ENCODE measurements around the gene RASGEF1C. TPM values are rescaled to one million over a fixed set of nuclear protein-coding genes. Genes with fewer than 3 reads are reported as not detected.

Gene RASGEF1C
- total RNA-seq, 2 experiments from 2014 or later: not detected

- POLR2A ChIA-PET: no interaction called here
- Histone ChIP-seq H3K9me3 (ENCODE audit: control insufficient read depth in 1 of 2, insufficient read depth in 1 of 2, low read length in 2 of 2) (peaks cover 0 to 15% of the 10 kb centered on the region in 2 experiments), H3K4me3 (ENCODE audit: low read length) (no peak overlapping the region), H3K36me3 (ENCODE audit: insufficient read depth, low read length) (no peaks in the 10 kb centered on the region), H3K27ac (ENCODE audit: low read depth in 1 of 2, low read length in 2 of 2) (no peak overlapping the region), H3K27me3 (ENCODE audit: control insufficient read depth in 1 of 2, insufficient read depth in 2 of 2, low read length in 2 of 2) (peaks cover 0 to 4% of the 10 kb centered on the region in 2 experiments), H3K4me1 (ENCODE audit: insufficient read depth, low read length) (no peaks in the 10 kb centered on the region)
- no peak for DNase-seq
- H3K9me3 Mint-ChIP-seq: peaks cover 5% of the 10 kb centered on the region
- ATAC-seq (ENCODE audit: poor library complexity): no peak
- no peaks in the 10 kb centered on the region for H3K36me3 Mint-ChIP-seq (ENCODE audit: low read depth)
- no peak overlapping the region for H3K4me3 Mint-ChIP-seq
- no peaks in the 10 kb centered on the region for H3K4me1 Mint-ChIP-seq (ENCODE audit: low read depth)
- TF ChIP-seq CTCF (IDR thresholded peaks at IDR 0.05): no peak
- H3K27ac Mint-ChIP-seq: no peak overlapping the region
- intact Hi-C loops (cut with DNase I, micrococcal nuclease): no loop called here
- CTCF ChIA-PET: no interaction called here
- peaks cover 35% of the 10 kb centered on the region for H3K27me3 Mint-ChIP-seq
Observed at GRCh38 chr5:180162304-180162661, 46.7 kb downstream of the RASGEF1C start.

GRCh38 chr5:180161420-180162303 lies 47.3 kb downstream of the RASGEF1C start:
- DNase-seq (peak in 1 of 14 experiments; percentile 20), ATAC-seq (ENCODE audit: poor library complexity) (no peak)
- Mint-ChIP-seq H3K36me3 (ENCODE audit: low read depth) (no peaks in the 10 kb centered on the region), H3K27ac (no peak overlapping the region), H3K4me3 (no peak overlapping the region), H3K4me1 (ENCODE audit: low read depth) (no peaks in the 10 kb centered on the region), H3K27me3 (peaks cover 30% of the 10 kb centered on the region), H3K9me3 (peaks cover 5% of the 10 kb centered on the region)
- Histone ChIP-seq H3K36me3 (ENCODE audit: insufficient read depth, low read length) (no peaks in the 10 kb centered on the region), H3K27me3 (ENCODE audit: control insufficient read depth in 1 of 2, insufficient read depth in 2 of 2, low read length in 2 of 2) (peaks cover 0 to 3% of the 10 kb centered on the region in 2 experiments), H3K27ac (ENCODE audit: low read depth in 1 of 2, low read length in 2 of 2) (no peak overlapping the region), H3K4me3 (ENCODE audit: low read length) (no peak overlapping the region), H3K4me1 (ENCODE audit: insufficient read depth, low read length) (no peaks in the 10 kb centered on the region), H3K9me3 (ENCODE audit: control insufficient read depth in 1 of 2, insufficient read depth in 1 of 2, low read length in 2 of 2) (peaks cover 0 to 15% of the 10 kb centered on the region in 2 experiments)
- intact Hi-C loops (cut with DNase I, micrococcal nuclease): no loop called here
- ChIA-PET CTCF (no interaction called here), POLR2A (no interaction called here)
- no peak for TF ChIP-seq CTCF (IDR thresholded peaks at IDR 0.05)

- Histone ChIP-seq H3K36me3 (ENCODE audit: insufficient read depth, low read length) (no peaks in the 10 kb centered on the region), H3K4me3 (ENCODE audit: low read length) (no peak overlapping the region), H3K4me1 (ENCODE audit: insufficient read depth, low read length) (no peaks in the 10 kb centered on the region), H3K9me3 (ENCODE audit: control insufficient read depth in 1 of 2, insufficient read depth in 1 of 2, low read length in 2 of 2) (peaks cover 0 to 15% of the 10 kb centered on the region in 2 experiments), H3K27me3 (ENCODE audit: control insufficient read depth in 1 of 2, insufficient read depth in 2 of 2, low read length in 2 of 2) (peaks cover 0 to 2% of the 10 kb centered on the region in 2 experiments), H3K27ac (ENCODE audit: low read depth in 1 of 2, low read length in 2 of 2) (no peak overlapping the region)
- ChIA-PET POLR2A (no interaction called here), CTCF (no interaction called here)
- DNase-seq (peak in 3 of 14 experiments; percentile 6 to 39 (median 19)), ATAC-seq (ENCODE audit: poor library complexity) (no peak)
- intact Hi-C loops (cut with DNase I, micrococcal nuclease): no loop called here
- Mint-ChIP-seq H3K9me3 (peaks cover 5% of the 10 kb centered on the region), H3K27ac (no peak overlapping the region), H3K4me3 (no peak overlapping the region), H3K27me3 (peaks cover 33% of the 10 kb centered on the region), H3K36me3 (ENCODE audit: low read depth) (no peaks in the 10 kb centered on the region), H3K4me1 (ENCODE audit: low read depth) (no peaks in the 10 kb centered on the region)
- TF ChIP-seq CTCF (IDR thresholded peaks at IDR 0.05): no peak
Observed at GRCh38 chr5:180160789-180161188, 48.2 kb downstream of the RASGEF1C start.
